ENCODE measurements around the gene CTNNA2. TPM values are rescaled to one million over a fixed set of nuclear protein-coding genes. Genes with fewer than 3 reads are reported as not detected.

CTNNA2 gene
- 2.9 TPM for total RNA-seq

DNA sequence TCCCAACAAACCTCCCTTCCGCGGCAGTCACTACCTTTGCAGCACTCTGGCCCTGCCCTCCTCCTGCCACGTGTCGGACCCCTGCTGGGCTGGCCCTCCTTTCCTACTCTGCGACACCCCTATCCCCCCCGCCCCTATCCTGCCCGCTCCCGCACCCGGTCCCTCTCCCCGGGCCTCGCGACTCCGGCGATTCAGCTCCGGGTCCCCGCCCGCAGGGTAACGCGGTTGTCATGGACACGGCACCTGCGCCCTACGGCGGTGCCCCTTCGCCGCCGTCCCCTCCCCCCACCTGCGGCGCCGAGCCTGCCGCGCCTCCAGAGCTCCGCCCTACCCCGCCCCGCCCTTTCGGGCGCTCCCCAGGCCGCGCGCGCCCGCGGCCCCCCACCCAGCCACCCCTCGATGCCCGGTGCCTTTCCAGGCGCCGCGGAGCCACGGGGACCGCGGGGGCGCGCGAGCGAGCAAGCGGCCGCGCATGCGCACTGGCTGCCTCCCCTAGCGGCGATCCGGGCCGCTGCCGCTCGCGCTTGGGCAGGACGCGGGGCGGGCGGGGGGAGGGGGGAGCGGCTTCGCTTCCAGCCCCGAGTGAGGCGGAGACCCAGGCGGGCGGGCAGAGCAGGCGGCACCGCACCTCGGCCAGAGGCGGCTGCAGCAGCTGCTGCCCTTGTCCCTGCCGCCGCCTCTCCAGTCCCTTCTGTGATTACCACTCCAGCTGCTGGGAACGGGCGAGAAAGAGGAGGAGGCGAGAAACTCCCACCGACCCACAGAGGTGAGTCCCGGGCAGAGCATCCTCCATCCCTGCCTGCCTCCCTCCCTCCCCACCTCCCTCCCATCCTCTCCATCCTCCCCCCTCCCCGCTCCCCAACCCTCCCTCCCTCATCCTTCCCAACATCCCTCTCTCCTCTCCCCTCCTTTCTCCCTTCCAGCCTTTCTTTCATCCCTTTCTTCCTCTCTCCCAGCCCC is at the start of gene CTNNA2:
Gene CTNNA2, plus strand, starts transcription at position 610 of the 960 bp plus-strand sequence.
- no peaks in the 10 kb centered on the region for H3K27me3 ChIP-seq
- no peak within 1 kb of the TSS for H3K27ac ChIP-seq
- intact Hi-C loops (cut with DNase I), result no loop called here
- no peaks in the 10 kb centered on the region for H3K4me1 ChIP-seq
- no peaks in the 10 kb centered on the region for H3K9me3 ChIP-seq
- TF ChIP-seq POLR2A (IDR thresholded peaks at IDR 0.05) (no peak), POLR2AphosphoS5 (IDR thresholded peaks at IDR 0.05; ENCODE audit: insufficient read depth in 1 of 2, low read depth in 1 of 2) (no peak)
- TF ChIP-seq, protein P1, sequence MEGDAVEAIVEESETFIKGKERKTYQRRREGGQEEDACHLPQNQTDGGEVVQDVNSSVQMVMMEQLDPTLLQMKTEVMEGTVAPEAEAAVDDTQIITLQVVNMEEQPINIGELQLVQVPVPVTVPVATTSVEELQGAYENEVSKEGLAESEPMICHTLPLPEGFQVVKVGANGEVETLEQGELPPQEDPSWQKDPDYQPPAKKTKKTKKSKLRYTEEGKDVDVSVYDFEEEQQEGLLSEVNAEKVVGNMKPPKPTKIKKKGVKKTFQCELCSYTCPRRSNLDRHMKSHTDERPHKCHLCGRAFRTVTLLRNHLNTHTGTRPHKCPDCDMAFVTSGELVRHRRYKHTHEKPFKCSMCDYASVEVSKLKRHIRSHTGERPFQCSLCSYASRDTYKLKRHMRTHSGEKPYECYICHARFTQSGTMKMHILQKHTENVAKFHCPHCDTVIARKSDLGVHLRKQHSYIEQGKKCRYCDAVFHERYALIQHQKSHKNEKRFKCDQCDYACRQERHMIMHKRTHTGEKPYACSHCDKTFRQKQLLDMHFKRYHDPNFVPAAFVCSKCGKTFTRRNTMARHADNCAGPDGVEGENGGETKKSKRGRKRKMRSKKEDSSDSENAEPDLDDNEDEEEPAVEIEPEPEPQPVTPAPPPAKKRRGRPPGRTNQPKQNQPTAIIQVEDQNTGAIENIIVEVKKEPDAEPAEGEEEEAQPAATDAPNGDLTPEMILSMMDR (IDR thresholded peaks at IDR 0.05), result no peak
- peak within 1 kb of the TSS; percentile 18 to 28 for H3K4me3 ChIP-seq
- no peak for DNase-seq (ENCODE audit: extremely low spot score in 2 of 2)
- no peaks in the 10 kb centered on the region for H3K36me3 ChIP-seq

DNA sequence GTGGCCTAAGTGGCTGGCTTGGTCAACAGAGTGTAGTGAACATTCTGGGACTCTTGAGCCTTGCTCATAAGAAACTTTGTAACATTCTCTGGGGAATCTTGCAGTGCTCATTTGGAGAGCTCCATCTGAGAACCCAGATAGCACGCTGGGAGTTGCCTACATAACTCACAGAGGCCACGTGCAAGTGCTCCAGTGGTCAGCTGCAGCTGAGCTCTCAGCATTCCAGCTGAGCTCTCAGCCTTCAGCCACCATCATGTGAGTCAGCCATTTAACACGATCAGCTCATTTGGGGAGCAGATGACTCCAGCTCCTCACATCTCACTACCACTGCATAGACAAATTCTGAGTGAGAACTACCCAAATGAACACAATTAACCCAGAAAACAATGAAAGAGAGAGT is 25.5 kb upstream of the CTNNA2 start:
- Histone ChIP-seq H3K9me3 (no peaks in the 10 kb centered on the region), H3K36me3 (no peaks in the 10 kb centered on the region), H3K27me3 (no peaks in the 10 kb centered on the region), H3K4me3 (no peak overlapping the region), H3K27ac (no peak overlapping the region), H3K4me1 (no peaks in the 10 kb centered on the region)
- intact Hi-C loops (cut with DNase I), result no loop called here
- no peak for DNase-seq (ENCODE audit: extremely low spot score in 2 of 2)
- TF ChIP-seq POLR2AphosphoS5 (IDR thresholded peaks at IDR 0.05; ENCODE audit: insufficient read depth in 1 of 2, low read depth in 1 of 2) (no peak), POLR2A (IDR thresholded peaks at IDR 0.05) (no peak)
- TF ChIP-seq, protein P1 (IDR thresholded peaks at IDR 0.05), result no peak

DNA sequence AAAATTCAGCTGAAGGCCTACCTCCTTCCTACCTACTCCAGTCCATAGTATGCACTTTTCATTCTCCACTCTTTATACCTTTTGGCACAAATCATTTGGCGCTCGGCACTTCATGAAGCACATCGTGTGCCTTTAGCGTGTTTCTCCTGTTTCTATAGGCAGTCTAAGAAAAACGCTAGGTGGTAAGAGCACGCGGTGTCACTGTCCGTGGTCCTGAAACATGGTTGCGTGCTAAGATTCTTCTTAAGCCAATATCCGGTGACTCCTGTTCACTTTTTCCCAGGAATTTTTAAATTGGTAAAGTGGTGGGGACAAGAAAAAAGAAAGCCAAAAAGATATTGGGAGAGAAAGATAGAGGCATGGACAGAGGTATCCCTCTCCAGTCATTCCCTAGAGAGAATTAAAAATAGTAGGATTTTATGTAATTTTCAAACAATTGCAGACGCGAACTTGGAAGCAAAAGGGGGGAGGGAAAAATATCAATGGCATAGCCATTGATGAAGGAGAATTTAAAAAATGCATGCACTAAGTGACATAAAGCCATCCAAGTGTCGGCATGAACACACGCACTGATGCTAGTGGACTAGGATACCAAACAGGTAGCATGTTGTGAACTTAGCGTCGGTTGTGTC is 1.4 kb upstream of the CTNNA2 start:
- H3K9me3 ChIP-seq, result no peaks in the 10 kb centered on the region
- H3K36me3 ChIP-seq, result no peaks in the 10 kb centered on the region
- no peak overlapping the region for H3K4me3 ChIP-seq
- H3K4me1 ChIP-seq, result no peaks in the 10 kb centered on the region
- no peaks in the 10 kb centered on the region for H3K27me3 ChIP-seq
- TF ChIP-seq, protein P1 (IDR thresholded peaks at IDR 0.05), result no peak
- TF ChIP-seq POLR2A (IDR thresholded peaks at IDR 0.05) (no peak), POLR2AphosphoS5 (IDR thresholded peaks at IDR 0.05; ENCODE audit: insufficient read depth in 1 of 2, low read depth in 1 of 2) (no peak)
- DNase-seq (ENCODE audit: extremely low spot score in 2 of 2), result no peak
- H3K27ac ChIP-seq, result no peak overlapping the region
- intact Hi-C loops (cut with DNase I), result no loop called here

DNA sequence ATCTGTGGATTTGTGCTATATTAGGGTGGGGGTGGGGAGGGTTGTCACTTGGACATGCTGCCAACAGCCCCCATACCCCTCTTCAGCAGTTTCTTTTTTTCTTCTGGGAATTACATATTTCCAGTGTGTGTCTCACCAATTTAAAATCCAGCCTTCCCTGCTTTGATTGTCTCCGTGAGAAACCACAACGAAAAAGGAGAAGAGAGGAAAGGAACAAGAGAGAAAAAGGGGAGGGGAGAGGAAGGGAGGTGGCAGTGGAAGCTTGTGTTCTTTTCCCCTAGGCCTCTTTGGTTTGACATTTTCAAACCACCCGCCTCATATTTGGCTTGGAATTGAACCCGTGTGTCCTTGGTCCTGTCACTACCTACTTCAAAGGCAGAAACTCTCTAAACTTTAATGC is 860 bp downstream of the CTNNA2 start:
- Histone ChIP-seq H3K4me1 (no peaks in the 10 kb centered on the region), H3K36me3 (no peaks in the 10 kb centered on the region), H3K27ac (no peak overlapping the region), H3K27me3 (no peaks in the 10 kb centered on the region), H3K4me3 (no peak overlapping the region), H3K9me3 (no peaks in the 10 kb centered on the region)
- intact Hi-C loops (cut with DNase I), result no loop called here
- TF ChIP-seq, protein P1 (IDR thresholded peaks at IDR 0.05), result no peak
- TF ChIP-seq POLR2A (IDR thresholded peaks at IDR 0.05) (no peak), POLR2AphosphoS5 (IDR thresholded peaks at IDR 0.05; ENCODE audit: insufficient read depth in 1 of 2, low read depth in 1 of 2) (no peak)
- DNase-seq (ENCODE audit: extremely low spot score in 2 of 2), result no peak

Data from vagina (tissue), 2 donors.